ENCODE data around the gene CGB7.

- TF ChIP-seq CTCF (IDR thresholded peaks at IDR 0.05) = peak; percentile 52
- TF ChIP-seq EZH2phosphoT487 (IDR thresholded peaks at IDR 0.05) = peak; percentile 85
- TF ChIP-seq EZH2 (IDR thresholded peaks at IDR 0.05) = peak; percentile 84
These were observed 1.2 kb downstream of the CGB7 start for GRCh38 chr19:49056101-49056901.

Data from neural progenitor cell (in vitro differentiated cells).